ENCODE measurements around the gene ACE. TPM values are rescaled to one million over a fixed set of nuclear protein-coding genes. Genes with fewer than 3 reads are reported as not detected.

ACE gene
- total RNA-seq, 4 donors from 2014 or later = 3.1 to 5.8 (median 4.2) TPM

GRCh38 chr17:63519116-63519881, 42.4 kb downstream of the ACE start:
- WGBS, 2 donors = 50 to 67% methylated on average over 1 of the region's 1 CpG
- no peaks in the 10 kb centered on the region for H3K36me3 ChIP-seq
- no peak for DNase-seq
- no peak overlapping the region for H3K27ac ChIP-seq
- no peak overlapping the region for H3K4me3 ChIP-seq
- no peak for TF ChIP-seq POLR2A (IDR thresholded peaks at IDR 0.05)
- TF ChIP-seq, protein P1, sequence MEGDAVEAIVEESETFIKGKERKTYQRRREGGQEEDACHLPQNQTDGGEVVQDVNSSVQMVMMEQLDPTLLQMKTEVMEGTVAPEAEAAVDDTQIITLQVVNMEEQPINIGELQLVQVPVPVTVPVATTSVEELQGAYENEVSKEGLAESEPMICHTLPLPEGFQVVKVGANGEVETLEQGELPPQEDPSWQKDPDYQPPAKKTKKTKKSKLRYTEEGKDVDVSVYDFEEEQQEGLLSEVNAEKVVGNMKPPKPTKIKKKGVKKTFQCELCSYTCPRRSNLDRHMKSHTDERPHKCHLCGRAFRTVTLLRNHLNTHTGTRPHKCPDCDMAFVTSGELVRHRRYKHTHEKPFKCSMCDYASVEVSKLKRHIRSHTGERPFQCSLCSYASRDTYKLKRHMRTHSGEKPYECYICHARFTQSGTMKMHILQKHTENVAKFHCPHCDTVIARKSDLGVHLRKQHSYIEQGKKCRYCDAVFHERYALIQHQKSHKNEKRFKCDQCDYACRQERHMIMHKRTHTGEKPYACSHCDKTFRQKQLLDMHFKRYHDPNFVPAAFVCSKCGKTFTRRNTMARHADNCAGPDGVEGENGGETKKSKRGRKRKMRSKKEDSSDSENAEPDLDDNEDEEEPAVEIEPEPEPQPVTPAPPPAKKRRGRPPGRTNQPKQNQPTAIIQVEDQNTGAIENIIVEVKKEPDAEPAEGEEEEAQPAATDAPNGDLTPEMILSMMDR (IDR thresholded peaks at IDR 0.05) = no peak
- H3K27me3 ChIP-seq = peaks cover 0 to 69% (median 0%) of the 10 kb centered on the region in 4 donors
- no peaks in the 10 kb centered on the region for H3K9me3 ChIP-seq
- peaks cover 0 to 9% (median 5%) of the 10 kb centered on the region in 3 donors for H3K4me1 ChIP-seq
- intact Hi-C loops (cut with DNase I) = no loop called here

DNA sequence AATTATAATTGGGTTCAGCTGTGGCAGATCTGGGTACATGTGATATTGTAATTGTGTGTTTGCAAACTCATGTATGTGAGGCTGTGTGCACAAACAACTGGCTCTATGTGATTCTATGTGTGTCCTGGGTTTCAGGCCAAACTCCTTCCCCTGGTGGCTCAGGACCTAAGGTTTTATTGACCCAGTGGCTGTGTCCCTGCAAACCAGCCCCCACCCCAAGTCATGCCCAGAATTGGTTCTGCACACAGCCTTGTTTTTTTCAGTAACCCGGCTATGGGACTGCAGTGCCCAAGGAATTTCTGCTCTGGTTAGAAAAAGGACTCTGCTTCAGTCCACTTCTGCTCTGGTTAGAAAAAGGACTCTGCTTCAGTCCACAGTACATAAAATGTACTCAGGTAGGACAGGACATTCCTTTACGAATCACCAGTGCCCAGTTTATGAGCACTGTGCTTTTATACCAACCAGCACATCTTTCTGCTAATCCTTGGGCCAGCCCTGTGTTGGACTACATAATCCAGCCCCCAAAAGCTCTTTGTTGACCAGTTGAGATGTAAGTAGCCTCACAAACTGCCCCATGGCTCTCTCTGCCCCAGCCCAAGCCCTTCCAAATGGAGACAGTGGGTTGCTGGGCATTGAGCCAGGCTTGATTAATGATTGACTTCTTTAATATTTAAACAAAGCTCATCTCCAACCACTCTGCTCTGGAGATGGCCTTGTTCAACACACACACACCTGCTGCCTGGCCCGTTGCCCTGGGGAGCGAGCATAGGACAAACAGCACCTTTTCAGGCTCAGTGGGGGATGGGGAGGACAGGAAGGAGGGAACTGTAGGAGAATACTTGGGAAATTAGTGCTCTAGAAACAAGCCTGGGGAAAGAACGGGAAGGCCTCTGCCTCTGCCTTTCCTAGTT, 43.4 kb downstream of the ACE start:
- Histone ChIP-seq H3K9me3 (no peaks in the 10 kb centered on the region), H3K4me1 (peaks cover 0 to 9% (median 5%) of the 10 kb centered on the region in 3 donors), H3K36me3 (no peaks in the 10 kb centered on the region), H3K27ac (no peak overlapping the region), H3K27me3 (peaks cover 0 to 79% (median 0%) of the 10 kb centered on the region in 4 donors), H3K4me3 (no peak overlapping the region)
- DNase-seq = no peak
- intact Hi-C loops (cut with DNase I) = no loop called here
- no peak for TF ChIP-seq POLR2A (IDR thresholded peaks at IDR 0.05)
- TF ChIP-seq, protein P1 (IDR thresholded peaks at IDR 0.05) = no peak
- WGBS, 2 donors = 51 to 63% methylated on average over 3 to 4 of the region's 5 CpGs

- H3K4me1 ChIP-seq = peaks cover 0 to 9% (median 5%) of the 10 kb centered on the region in 3 donors
- intact Hi-C loops (cut with DNase I) = no loop called here
- DNase-seq = no peak
- H3K4me3 ChIP-seq = peak within 1 kb of the TSS in 2 of 4 donors; percentile 26 to 42
- TF ChIP-seq POLR2A (IDR thresholded peaks at IDR 0.05) = no peak
- TF ChIP-seq, protein P1 (IDR thresholded peaks at IDR 0.05) = no peak
- H3K27ac ChIP-seq = no peak within 1 kb of the TSS
- no peaks in the 10 kb centered on the region for H3K9me3 ChIP-seq
- peaks cover 0 to 84% (median 0%) of the 10 kb centered on the region in 4 donors for H3K27me3 ChIP-seq
- 33 to 50% methylated on average over 5 to 12 of the region's 38 CpGs for WGBS, 2 donors
- H3K36me3 ChIP-seq = no peaks in the 10 kb centered on the region
Measured at GRCh38 chr17:63523253-63523855, 46.5 kb downstream of the ACE start, which contains the start of gene KCNH6. KCNH6 (plus strand) TSS chr17:63523358; CDS start chr17:63523414, 56 bp downstream.

DNA sequence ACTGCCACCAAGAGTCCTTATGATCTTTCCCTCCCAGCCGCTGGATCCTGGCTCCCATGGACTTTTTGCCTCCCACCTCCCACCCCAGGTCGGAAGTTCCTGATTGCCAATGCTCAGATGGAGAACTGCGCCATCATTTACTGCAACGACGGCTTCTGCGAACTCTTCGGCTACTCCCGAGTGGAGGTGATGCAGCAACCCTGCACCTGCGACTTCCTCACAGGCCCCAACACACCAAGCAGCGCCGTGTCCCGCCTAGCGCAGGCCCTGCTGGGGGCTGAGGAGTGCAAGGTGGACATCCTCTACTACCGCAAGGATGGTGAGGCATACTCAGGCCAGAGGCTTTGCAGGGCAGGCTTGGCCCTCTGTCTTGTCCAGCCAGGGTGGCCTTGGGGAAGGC, 47.2 kb downstream of the ACE start:
- no peak for DNase-seq
- Histone ChIP-seq H3K4me1 (peaks cover 0 to 9% (median 5%) of the 10 kb centered on the region in 3 donors), H3K27ac (no peak overlapping the region), H3K9me3 (no peaks in the 10 kb centered on the region), H3K4me3 (no peak overlapping the region), H3K27me3 (peaks cover 0 to 77% (median 0%) of the 10 kb centered on the region in 4 donors), H3K36me3 (no peaks in the 10 kb centered on the region)
- intact Hi-C loops (cut with DNase I) = no loop called here
- no peak for TF ChIP-seq POLR2A (IDR thresholded peaks at IDR 0.05)
- TF ChIP-seq, protein P1 (IDR thresholded peaks at IDR 0.05) = no peak
- WGBS, 2 donors = 81 to 85% methylated on average over 4 to 13 of the region's 14 CpGs

All from esophagus squamous epithelium (tissue), 5 donors.